ENCODE data around the gene PCBD2. TPM values are rescaled to one million over a fixed set of nuclear protein-coding genes. Genes with fewer than 3 reads are reported as not detected.

Gene PCBD2
- total and polyA plus RNA-seq, 2 donors (not counting 1 experiment from before 2014, with no cell fraction given) = 3.8 to 5.4 TPM

GRCh38 chr5:134889335-134889734 is 15.6 kb upstream of the PCBD2 start:
- H3K4me3 ChIP-seq (replicated peaks in 1 of 4; ENCODE audit: control extremely low read depth in 1 of 4, insufficient read depth in 1 of 4, low read depth in 3 of 4, low read length in 4 of 4) = no peak overlapping the region
- no peak overlapping the region for H3K9ac ChIP-seq (ENCODE audit: insufficient read depth, low read length)
- no peak overlapping the region for H3K27ac ChIP-seq (ENCODE audit: insufficient read depth, low read length)
- no peaks in the 10 kb centered on the region for H4K20me1 ChIP-seq (ENCODE audit: control insufficient read depth, extremely low read depth, insufficient read depth, low read length)
- no peak for TF ChIP-seq EZH2 (IDR thresholded peaks at IDR 0.05; ENCODE audit: low read length, missing control alignments)
- TF ChIP-seq CTCF (conservative IDR thresholded peaks at IDR 0.05 in 1 of 2, IDR thresholded peaks at IDR 0.05 in 1 of 2; ENCODE audit: low read depth in 1 of 2, low read length in 2 of 2) = no peak
- H3K4me1 ChIP-seq (ENCODE audit: control insufficient read depth, extremely low read depth, insufficient read depth, low read length) = no peaks in the 10 kb centered on the region
- H2AFZ ChIP-seq (ENCODE audit: low read length) = no peak overlapping the region
- peaks cover 5% of the 10 kb centered on the region for H3K79me2 ChIP-seq (ENCODE audit: control insufficient read depth, insufficient read depth, low read length)
- DNase-seq (ENCODE audit: low read depth in 2 of 2) = no peak
- H3K4me2 ChIP-seq (ENCODE audit: extremely low read depth, insufficient read depth, low read length) = no peak overlapping the region
- no peaks in the 10 kb centered on the region for H3K27me3 ChIP-seq (ENCODE audit: control insufficient read depth, insufficient read depth, low read length)
- H3K9me3 ChIP-seq (ENCODE audit: control insufficient read depth, insufficient read depth, low read depth, low read length) = no peaks in the 10 kb centered on the region
- H3K36me3 ChIP-seq (ENCODE audit: control insufficient read depth, insufficient read depth, low read length) = no peaks in the 10 kb centered on the region

- Histone ChIP-seq H3K27me3 (ENCODE audit: control insufficient read depth, insufficient read depth, low read length) (no peaks in the 10 kb centered on the region), H4K20me1 (ENCODE audit: control insufficient read depth, extremely low read depth, insufficient read depth, low read length) (no peaks in the 10 kb centered on the region), H3K4me3 (replicated peaks in 1 of 4; ENCODE audit: control extremely low read depth in 1 of 4, insufficient read depth in 1 of 4, low read depth in 3 of 4, low read length in 4 of 4) (no peak overlapping the region), H3K79me2 (ENCODE audit: control insufficient read depth, insufficient read depth, low read length) (peaks cover under 1% of the 10 kb centered on the region), H2AFZ (ENCODE audit: low read length) (no peak overlapping the region), H3K9me3 (ENCODE audit: control insufficient read depth, insufficient read depth, low read depth, low read length) (no peaks in the 10 kb centered on the region), H3K36me3 (ENCODE audit: control insufficient read depth, insufficient read depth, low read length) (no peaks in the 10 kb centered on the region), H3K27ac (ENCODE audit: insufficient read depth, low read length) (no peak overlapping the region), H3K4me2 (ENCODE audit: extremely low read depth, insufficient read depth, low read length) (no peak overlapping the region), H3K4me1 (ENCODE audit: control insufficient read depth, extremely low read depth, insufficient read depth, low read length) (no peaks in the 10 kb centered on the region), H3K9ac (ENCODE audit: insufficient read depth, low read length) (no peak overlapping the region)
- TF ChIP-seq EZH2 (IDR thresholded peaks at IDR 0.05; ENCODE audit: low read length, missing control alignments) (no peak), CTCF (conservative IDR thresholded peaks at IDR 0.05 in 1 of 2, IDR thresholded peaks at IDR 0.05 in 1 of 2; ENCODE audit: low read depth in 1 of 2, low read length in 2 of 2) (no peak)
- no peak for DNase-seq (ENCODE audit: low read depth in 2 of 2)
Observed at GRCh38 chr5:134891473-134891872, 13.5 kb upstream of the PCBD2 start.

GRCh38 chr5:134892282-134892681 is 12.6 kb upstream of the PCBD2 start:
- Histone ChIP-seq H3K4me2 (ENCODE audit: extremely low read depth, insufficient read depth, low read length) (no peak overlapping the region), H3K9me3 (ENCODE audit: control insufficient read depth, insufficient read depth, low read depth, low read length) (no peaks in the 10 kb centered on the region), H3K4me1 (ENCODE audit: control insufficient read depth, extremely low read depth, insufficient read depth, low read length) (no peaks in the 10 kb centered on the region), H3K9ac (ENCODE audit: insufficient read depth, low read length) (no peak overlapping the region), H3K27ac (ENCODE audit: insufficient read depth, low read length) (no peak overlapping the region), H4K20me1 (ENCODE audit: control insufficient read depth, extremely low read depth, insufficient read depth, low read length) (no peaks in the 10 kb centered on the region), H3K79me2 (ENCODE audit: control insufficient read depth, insufficient read depth, low read length) (no peaks in the 10 kb centered on the region), H2AFZ (ENCODE audit: low read length) (no peak overlapping the region), H3K4me3 (replicated peaks in 1 of 4; ENCODE audit: control extremely low read depth in 1 of 4, insufficient read depth in 1 of 4, low read depth in 3 of 4, low read length in 4 of 4) (no peak overlapping the region), H3K36me3 (ENCODE audit: control insufficient read depth, insufficient read depth, low read length) (no peaks in the 10 kb centered on the region), H3K27me3 (ENCODE audit: control insufficient read depth, insufficient read depth, low read length) (no peaks in the 10 kb centered on the region)
- no peak for TF ChIP-seq CTCF (conservative IDR thresholded peaks at IDR 0.05 in 1 of 2, IDR thresholded peaks at IDR 0.05 in 1 of 2; ENCODE audit: low read depth in 1 of 2, low read length in 2 of 2)
- no peak for TF ChIP-seq EZH2 (IDR thresholded peaks at IDR 0.05; ENCODE audit: low read length, missing control alignments)
- DNase-seq (ENCODE audit: low read depth in 2 of 2) = no peak

Data from fibroblast of lung (primary cell).